AG04449 (cell line): ENCODE measurements around the gene CYYR1.
A peak's percentile ranks its signal among the peaks of the same experiment; 100 is the strongest.

Experiments
- CTCF ChIA-PET: fragments of 350-600 bp; formaldehyde crosslinking; extraction: SDS; loops from one replicate; lab custom pipeline; 2021; ENCODE audit warnings: antibody characterized with exemption; lab: Yijun Ruan, JAX
- POLR2A ChIA-PET: fragments of 400-600, 350-600 bp; formaldehyde crosslinking; extraction: SDS; loops from one replicate; lab custom pipeline; 2020; ENCODE audit warnings: antibody characterized with exemption, inconsistent platforms; lab: Yijun Ruan, JAX
- DNase-seq: peaks from one replicate; pipeline ENCODE4 v3.0.0-alpha.2; 2010; ENCODE audit warnings: low read depth, low spot score
- H3K4me3 ChIP-seq: 2 replicates; pipeline ENCODE4 v1.5.1; 2011; ENCODE audit warnings: low read depth, mild to moderate bottlenecking, control low read depth, low read length
- CTCF ChIP-seq: IDR thresholded peaks from one replicate; pipeline ENCODE4 v1.5.1; 2011; ENCODE audit warnings: mild to moderate bottlenecking, moderate library complexity, low read length, control low read depth, inconsistent platforms; ENCODE audit not compliant: insufficient read depth; ENCODE audit errors: missing control alignments

CYYR1 gene

GRCh38 chr21:26595971-26596370, 22.9 kb upstream of the CYYR1 start:
- no peak for TF ChIP-seq CTCF
- POLR2A ChIA-PET = no interaction called here
- CTCF ChIA-PET = no interaction called here
- no peak overlapping the region for H3K4me3 ChIP-seq
- DNase-seq = no peak

GRCh38 chr21:26593800-26594199, 20.7 kb upstream of the CYYR1 start:
- H3K4me3 ChIP-seq = no peak overlapping the region
- POLR2A ChIA-PET = no interaction called here
- no peak for DNase-seq
- no peak for TF ChIP-seq CTCF
- CTCF ChIA-PET = no interaction called here

DNA sequence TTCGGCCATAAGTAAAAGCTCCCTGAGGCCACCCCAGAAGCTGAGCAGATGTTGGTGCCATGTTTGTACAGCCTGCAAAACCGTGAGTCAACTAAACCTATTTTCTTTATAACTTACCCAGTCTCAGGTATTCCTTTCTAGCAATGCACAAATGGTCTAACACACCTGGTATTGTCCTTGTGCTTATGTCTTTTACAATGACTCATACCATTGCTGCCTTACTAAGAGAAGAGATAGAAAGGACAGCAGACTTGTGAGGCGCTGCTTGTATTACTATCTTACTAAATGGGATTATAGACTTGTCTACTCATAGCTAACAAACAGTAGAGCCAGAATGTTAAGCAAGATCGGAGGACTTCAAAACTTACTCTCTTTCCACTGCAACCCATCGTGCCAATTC, 18.5 kb upstream of the CYYR1 start:
- POLR2A ChIA-PET = no interaction called here
- H3K4me3 ChIP-seq = no peak overlapping the region
- CTCF ChIA-PET = no interaction called here
- DNase-seq = no peak
- TF ChIP-seq CTCF = no peak

DNA sequence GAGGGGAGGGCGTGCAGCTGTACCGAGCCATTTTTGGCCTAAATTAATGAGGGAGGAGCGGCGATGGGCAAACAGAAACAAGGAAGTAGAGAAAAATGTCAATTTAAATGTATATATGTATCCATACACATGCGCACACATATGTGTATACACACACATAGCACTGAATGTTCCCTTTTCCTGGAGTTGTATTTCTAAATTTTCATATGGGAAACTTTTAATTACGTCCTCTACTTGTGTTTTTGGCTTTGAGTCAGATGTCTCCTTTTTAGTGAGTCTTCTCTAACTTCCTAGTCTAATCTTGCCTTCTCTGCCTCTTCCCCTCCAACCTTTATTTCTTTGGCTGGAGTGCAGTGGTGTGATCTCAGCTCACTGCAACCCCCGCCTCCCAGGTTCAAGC, 15.4 kb upstream of the CYYR1 start:
- ChIA-PET POLR2A (no interaction called here), CTCF (no interaction called here)
- no peak for TF ChIP-seq CTCF
- no peak overlapping the region; the same call in 1 of the 2 replicates for H3K4me3 ChIP-seq
- no peak for DNase-seq

DNA sequence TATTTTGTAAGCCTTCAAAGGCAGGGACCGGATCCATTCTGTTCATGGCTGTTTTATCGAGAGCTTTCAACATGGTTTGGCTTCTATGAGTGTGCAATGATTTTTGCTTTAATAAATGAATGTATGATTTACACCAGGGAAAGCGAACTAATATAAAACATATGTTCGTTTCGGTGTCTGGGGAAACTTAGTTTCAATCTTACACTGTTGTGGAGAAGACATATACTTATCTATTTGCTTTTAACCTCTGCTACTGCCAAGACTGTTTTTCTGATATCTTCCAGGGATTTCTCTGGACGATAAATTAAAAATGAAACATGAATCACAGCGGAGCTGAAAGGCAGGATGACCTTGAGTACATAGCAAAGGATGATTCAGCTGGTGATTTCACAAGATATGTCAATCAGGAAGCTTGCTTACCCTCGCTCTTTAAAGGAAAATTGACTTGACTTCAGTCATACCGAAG, 14.7 kb upstream of the CYYR1 start:
- peak overlapping the region; percentile 21 for H3K4me3 ChIP-seq
- ChIA-PET POLR2A (no interaction called here), CTCF (no interaction called here)
- DNase-seq = peak; percentile 14
- TF ChIP-seq CTCF = no peak

GRCh38 chr21:26583769-26584168, 10.7 kb upstream of the CYYR1 start:
- TF ChIP-seq CTCF = no peak
- no peak for DNase-seq
- H3K4me3 ChIP-seq = no peak overlapping the region
- POLR2A ChIA-PET = no interaction called here
- CTCF ChIA-PET = no interaction called here

DNA sequence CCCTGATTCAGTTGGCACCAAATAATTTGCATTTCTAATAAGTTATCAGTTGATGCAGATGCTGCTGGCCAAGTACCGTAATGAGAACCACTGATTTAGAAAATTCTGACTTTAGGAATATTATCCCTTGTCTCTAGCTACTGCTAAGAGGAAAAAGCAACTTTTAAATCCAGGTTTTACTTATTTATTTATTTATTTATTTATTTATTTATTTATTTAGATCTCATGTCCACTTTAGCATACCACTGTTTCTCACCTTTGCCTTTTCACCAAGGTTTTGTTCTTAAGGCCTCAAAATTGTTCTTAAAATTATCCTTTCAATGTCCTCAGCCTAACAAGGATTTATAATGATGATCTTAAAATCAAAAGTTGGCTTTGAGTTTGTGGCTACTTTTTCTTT, 8.7 kb upstream of the CYYR1 start:
- H3K4me3 ChIP-seq = no peak overlapping the region
- no peak for DNase-seq
- POLR2A ChIA-PET = no interaction called here
- TF ChIP-seq CTCF = no peak
- CTCF ChIA-PET = no interaction called here
